Activated naive CD4-positive, alpha-beta T cell treated with anti-CD3 and anti-CD28 coated beads, Interleukin-2, amount 50 U/mL, for 24 hours (primary cell): ENCODE data around the gene MPO.

ENCODE experiments used
- H3K27ac Mint-ChIP-seq: one replicate; pipeline ENCODE4 v1.8.0; 2021; ENCODE audit warnings: mild to moderate bottlenecking, mixed read lengths
- H3K27me3 Mint-ChIP-seq: one replicate; pipeline ENCODE4 v1.8.0; 2021; ENCODE audit warnings: mixed read lengths
- H3K36me3 Mint-ChIP-seq: one replicate; pipeline ENCODE4 v1.8.0; 2021; ENCODE audit warnings: mixed read lengths
- H3K4me1 Mint-ChIP-seq: one replicate; pipeline ENCODE4 v1.8.0; 2021; ENCODE audit warnings: mixed read lengths
- H3K4me3 Mint-ChIP-seq: one replicate; pipeline ENCODE4 v1.8.0; 2021; ENCODE audit warnings: mild to moderate bottlenecking, mixed read lengths
- H3K9me3 Mint-ChIP-seq: one replicate; pipeline ENCODE4 v1.8.0; 2021; ENCODE audit warnings: mixed read lengths

Gene MPO

GRCh38 chr17:58246781-58247180, 34.0 kb downstream of the MPO start:
- Mint-ChIP-seq H3K4me3 (no peak overlapping the region), H3K4me1 (peaks cover 9% of the 10 kb centered on the region), H3K27me3 (peaks cover 3% of the 10 kb centered on the region), H3K9me3 (no peaks in the 10 kb centered on the region), H3K27ac (no peak overlapping the region), H3K36me3 (no peaks in the 10 kb centered on the region)

- Mint-ChIP-seq H3K36me3 (no peaks in the 10 kb centered on the region), H3K9me3 (no peaks in the 10 kb centered on the region), H3K27ac (no peak overlapping the region), H3K27me3 (peaks cover 8% of the 10 kb centered on the region), H3K4me3 (no peak overlapping the region), H3K4me1 (peaks cover 9% of the 10 kb centered on the region)
Measured at GRCh38 chr17:58246104-58246740, 34.5 kb downstream of the MPO start.

GRCh38 chr17:58245428-58246103, 35.2 kb downstream of the MPO start:
- peaks cover 9% of the 10 kb centered on the region for H3K4me1 Mint-ChIP-seq
- no peak overlapping the region for H3K27ac Mint-ChIP-seq
- no peak overlapping the region for H3K4me3 Mint-ChIP-seq
- no peaks in the 10 kb centered on the region for H3K9me3 Mint-ChIP-seq
- peaks cover 10% of the 10 kb centered on the region for H3K27me3 Mint-ChIP-seq
- H3K36me3 Mint-ChIP-seq: no peaks in the 10 kb centered on the region

- Mint-ChIP-seq H3K4me3 (no peak overlapping the region), H3K36me3 (no peaks in the 10 kb centered on the region), H3K27ac (no peak overlapping the region), H3K27me3 (peaks cover 12% of the 10 kb centered on the region), H3K9me3 (no peaks in the 10 kb centered on the region), H3K4me1 (peaks cover 5% of the 10 kb centered on the region)
Measured at GRCh38 chr17:58244963-58245362, 35.8 kb downstream of the MPO start.

GRCh38 chr17:58242171-58242784, 38.5 kb downstream of the MPO start:
- no peak overlapping the region for H3K27ac Mint-ChIP-seq
- peaks cover 16% of the 10 kb centered on the region for H3K27me3 Mint-ChIP-seq
- H3K4me3 Mint-ChIP-seq: no peak overlapping the region
- H3K36me3 Mint-ChIP-seq: no peaks in the 10 kb centered on the region
- no peaks in the 10 kb centered on the region for H3K4me1 Mint-ChIP-seq
- no peaks in the 10 kb centered on the region for H3K9me3 Mint-ChIP-seq

GRCh38 chr17:58239987-58240386, 40.7 kb downstream of the MPO start:
- H3K4me3 Mint-ChIP-seq: no peak overlapping the region

GRCh38 chr17:58238147-58238634, 42.5 kb downstream of the MPO start, which contains the start of gene LPO:
Gene LPO, plus strand, starts transcription at chr17:58238584. Its CDS starts 4,396 bp downstream, at chr17:58242980.
- Mint-ChIP-seq H3K4me1 (no peaks in the 10 kb centered on the region), H3K9me3 (no peaks in the 10 kb centered on the region), H3K27me3 (peaks cover 16% of the 10 kb centered on the region), H3K36me3 (no peaks in the 10 kb centered on the region), H3K27ac (no peak within 1 kb of the TSS), H3K4me3 (no peak within 1 kb of the TSS)

More at GRCh38 chr17:58239987-58240386, 40.7 kb downstream of the MPO start:
- Mint-ChIP-seq H3K9me3 (no peaks in the 10 kb centered on the region), H3K27ac (no peak overlapping the region), H3K4me1 (no peaks in the 10 kb centered on the region), H3K27me3 (peaks cover 20% of the 10 kb centered on the region), H3K36me3 (no peaks in the 10 kb centered on the region)

GRCh38 chr17:58236394-58236793, 44.3 kb downstream of the MPO start:
- Mint-ChIP-seq H3K9me3 (no peaks in the 10 kb centered on the region), H3K4me1 (no peaks in the 10 kb centered on the region), H3K36me3 (no peaks in the 10 kb centered on the region), H3K27me3 (peaks cover 13% of the 10 kb centered on the region), H3K4me3 (no peak overlapping the region), H3K27ac (no peak overlapping the region)

- H3K4me3 Mint-ChIP-seq: no peak overlapping the region
- no peak overlapping the region for H3K27ac Mint-ChIP-seq
- peaks cover 12% of the 10 kb centered on the region for H3K27me3 Mint-ChIP-seq
- H3K4me1 Mint-ChIP-seq: no peaks in the 10 kb centered on the region
- H3K36me3 Mint-ChIP-seq: no peaks in the 10 kb centered on the region
- no peaks in the 10 kb centered on the region for H3K9me3 Mint-ChIP-seq
Measured at GRCh38 chr17:58235821-58236220, 44.9 kb downstream of the MPO start.

- H3K36me3 Mint-ChIP-seq: no peaks in the 10 kb centered on the region
- no peak overlapping the region for H3K27ac Mint-ChIP-seq
- H3K4me1 Mint-ChIP-seq: no peaks in the 10 kb centered on the region
- peaks cover 8% of the 10 kb centered on the region for H3K27me3 Mint-ChIP-seq
- H3K9me3 Mint-ChIP-seq: no peaks in the 10 kb centered on the region
- no peak overlapping the region for H3K4me3 Mint-ChIP-seq
Measured at GRCh38 chr17:58234512-58234911, 46.2 kb downstream of the MPO start.

GRCh38 chr17:58233543-58233942, 47.2 kb downstream of the MPO start:
- Mint-ChIP-seq H3K4me1 (no peaks in the 10 kb centered on the region), H3K4me3 (no peak overlapping the region), H3K9me3 (no peaks in the 10 kb centered on the region), H3K36me3 (no peaks in the 10 kb centered on the region), H3K27ac (no peak overlapping the region), H3K27me3 (peaks cover 5% of the 10 kb centered on the region)

- Mint-ChIP-seq H3K36me3 (no peaks in the 10 kb centered on the region), H3K9me3 (no peaks in the 10 kb centered on the region), H3K27me3 (peaks cover 9% of the 10 kb centered on the region), H3K27ac (no peak overlapping the region), H3K4me3 (no peak overlapping the region), H3K4me1 (no peaks in the 10 kb centered on the region)
Measured at GRCh38 chr17:58232707-58233156, 48.0 kb downstream of the MPO start.

- H3K4me3 Mint-ChIP-seq: no peak overlapping the region
- no peak overlapping the region for H3K27ac Mint-ChIP-seq
- no peaks in the 10 kb centered on the region for H3K36me3 Mint-ChIP-seq
Measured at GRCh38 chr17:58231641-58232040, 49.1 kb downstream of the MPO start.

GRCh38 chr17:58229881-58230280, 50.9 kb downstream of the MPO start:
- Mint-ChIP-seq H3K4me3 (no peak overlapping the region), H3K27ac (no peak overlapping the region), H3K36me3 (no peaks in the 10 kb centered on the region), H3K4me1 (no peaks in the 10 kb centered on the region), H3K9me3 (no peaks in the 10 kb centered on the region), H3K27me3 (peaks cover 8% of the 10 kb centered on the region)

More at GRCh38 chr17:58231641-58232040, 49.1 kb downstream of the MPO start:
- peaks cover 10% of the 10 kb centered on the region for H3K27me3 Mint-ChIP-seq
- no peaks in the 10 kb centered on the region for H3K4me1 Mint-ChIP-seq
- no peaks in the 10 kb centered on the region for H3K9me3 Mint-ChIP-seq

GRCh38 chr17:58229384-58229783, 51.4 kb downstream of the MPO start:
- H3K27me3 Mint-ChIP-seq: peaks cover 8% of the 10 kb centered on the region

GRCh38 chr17:58228679-58229078, 52.1 kb downstream of the MPO start:
- H3K27me3 Mint-ChIP-seq: peaks cover 8% of the 10 kb centered on the region
- H3K36me3 Mint-ChIP-seq: no peaks in the 10 kb centered on the region
- H3K4me3 Mint-ChIP-seq: no peak overlapping the region
- no peaks in the 10 kb centered on the region for H3K9me3 Mint-ChIP-seq
- no peak overlapping the region for H3K27ac Mint-ChIP-seq
- peaks cover 4% of the 10 kb centered on the region for H3K4me1 Mint-ChIP-seq

More at GRCh38 chr17:58229384-58229783, 51.4 kb downstream of the MPO start:
- H3K4me1 Mint-ChIP-seq: peaks cover 3% of the 10 kb centered on the region
- H3K4me3 Mint-ChIP-seq: no peak overlapping the region
- no peak overlapping the region for H3K27ac Mint-ChIP-seq
- H3K36me3 Mint-ChIP-seq: no peaks in the 10 kb centered on the region
- H3K9me3 Mint-ChIP-seq: no peaks in the 10 kb centered on the region
